D721Med (cell line): ENCODE results near the gene CLIP1.
"Not testable (repeated sequence)": the region's sequence is repeated elsewhere in the genome, so short reads cannot be mapped to it uniquely, and the experiment has no call there.

Experiments used
- DNase-seq: peaks from one replicate; pipeline ENCODE4 v3.0.0; 2011; ENCODE audit warnings: low spot score; ENCODE audit not compliant: insufficient read length
- FAIRE-seq: peaks from 2 replicates; lab custom pipeline; 2011; peaks lifted over from hg19 to GRCh38; lab: Jason Lieb, UNC
- TF ChIP-seq, protein P1 (sequence below): IDR thresholded peaks from 2 replicates; pipeline ENCODE4 v1.5.1; 2012; ENCODE audit warnings: mild to moderate bottlenecking, control low read depth; ENCODE audit not compliant: insufficient read depth; ENCODE audit errors: missing control alignments

The CLIP1 gene

DNA sequence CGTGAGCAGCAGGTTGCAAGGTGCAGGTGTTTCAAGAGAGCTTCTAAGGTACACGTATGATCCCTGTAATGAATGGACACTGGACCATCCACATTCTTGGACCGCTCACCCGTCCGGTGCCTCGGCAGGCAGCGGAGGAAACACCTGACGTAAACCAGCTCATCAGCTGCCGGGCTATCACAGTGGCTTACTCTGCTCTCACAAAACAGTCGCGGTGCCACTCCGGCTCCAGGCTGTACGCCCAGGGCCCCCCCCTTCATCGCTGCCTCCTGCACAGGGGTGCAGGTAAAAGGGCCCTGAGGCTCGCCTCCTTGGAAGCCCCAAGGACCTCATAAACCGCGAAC, 156.6 kb downstream of the CLIP1 start:
- TF ChIP-seq, protein P1, sequence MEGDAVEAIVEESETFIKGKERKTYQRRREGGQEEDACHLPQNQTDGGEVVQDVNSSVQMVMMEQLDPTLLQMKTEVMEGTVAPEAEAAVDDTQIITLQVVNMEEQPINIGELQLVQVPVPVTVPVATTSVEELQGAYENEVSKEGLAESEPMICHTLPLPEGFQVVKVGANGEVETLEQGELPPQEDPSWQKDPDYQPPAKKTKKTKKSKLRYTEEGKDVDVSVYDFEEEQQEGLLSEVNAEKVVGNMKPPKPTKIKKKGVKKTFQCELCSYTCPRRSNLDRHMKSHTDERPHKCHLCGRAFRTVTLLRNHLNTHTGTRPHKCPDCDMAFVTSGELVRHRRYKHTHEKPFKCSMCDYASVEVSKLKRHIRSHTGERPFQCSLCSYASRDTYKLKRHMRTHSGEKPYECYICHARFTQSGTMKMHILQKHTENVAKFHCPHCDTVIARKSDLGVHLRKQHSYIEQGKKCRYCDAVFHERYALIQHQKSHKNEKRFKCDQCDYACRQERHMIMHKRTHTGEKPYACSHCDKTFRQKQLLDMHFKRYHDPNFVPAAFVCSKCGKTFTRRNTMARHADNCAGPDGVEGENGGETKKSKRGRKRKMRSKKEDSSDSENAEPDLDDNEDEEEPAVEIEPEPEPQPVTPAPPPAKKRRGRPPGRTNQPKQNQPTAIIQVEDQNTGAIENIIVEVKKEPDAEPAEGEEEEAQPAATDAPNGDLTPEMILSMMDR = no peak
- no peak for FAIRE-seq
- DNase-seq = no peak

DNA sequence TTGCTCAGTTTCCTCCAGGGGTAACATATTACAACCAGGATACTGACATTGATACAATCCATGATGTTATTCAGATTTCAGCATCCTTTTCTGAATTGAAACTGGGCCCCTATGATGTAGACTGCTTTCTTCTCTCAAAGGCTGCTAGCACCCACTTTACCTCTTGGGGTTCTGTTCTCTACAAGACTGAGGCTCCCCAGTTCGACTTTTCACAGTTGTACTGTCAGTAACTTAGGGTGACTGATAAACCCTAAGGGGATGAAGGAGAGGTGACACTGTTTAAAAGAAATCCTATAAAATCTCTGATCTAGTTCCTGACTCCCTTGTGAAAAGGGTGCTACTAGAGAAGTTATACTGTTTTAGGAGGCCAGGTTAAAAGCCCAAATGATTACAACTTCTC, 157.0 kb downstream of the CLIP1 start:
- DNase-seq (no peak), FAIRE-seq (no peak)
- TF ChIP-seq, protein P1 = no peak

DNA sequence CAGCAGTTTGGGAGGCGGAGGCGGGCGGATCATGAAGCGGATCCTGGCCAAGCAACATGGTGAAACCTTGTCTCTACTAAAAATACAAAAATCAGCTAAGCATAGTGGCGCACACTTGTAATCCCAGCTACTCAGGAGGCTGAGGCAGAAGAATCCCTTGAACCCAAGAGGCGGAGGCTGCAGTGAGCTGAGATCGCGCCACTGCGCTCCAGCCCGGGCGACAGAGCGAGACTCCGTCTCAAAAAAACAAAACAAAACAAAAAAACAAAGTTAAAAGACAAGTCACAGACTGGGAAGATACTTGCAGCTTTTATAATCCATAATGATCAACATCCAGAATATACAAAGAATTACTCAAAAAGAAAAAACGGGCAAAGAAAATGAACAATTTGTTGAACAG, 161.7 kb downstream of the CLIP1 start:
- DNase-seq, FAIRE-seq: not testable (repeated sequence)

DNA sequence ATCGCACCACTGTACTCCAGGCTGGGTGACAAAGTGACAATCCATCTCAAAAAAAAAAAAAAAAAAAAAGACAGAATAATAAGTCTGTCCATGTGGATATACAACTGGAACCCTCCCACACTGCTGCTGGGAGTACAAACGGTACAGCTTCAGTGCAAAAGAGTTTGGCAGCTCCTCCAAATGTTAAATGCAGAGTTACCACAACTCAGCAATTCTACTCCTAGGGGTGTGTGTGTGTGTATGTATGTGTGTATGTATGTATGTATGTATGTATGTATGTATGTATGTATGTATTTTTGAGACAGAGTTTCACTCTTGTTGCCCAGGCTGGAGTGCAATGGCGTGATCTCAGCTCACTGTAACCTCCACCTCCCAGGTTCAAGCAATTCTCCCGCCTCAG, 163.5 kb downstream of the CLIP1 start:
- FAIRE-seq = not testable (repeated sequence)

DNA sequence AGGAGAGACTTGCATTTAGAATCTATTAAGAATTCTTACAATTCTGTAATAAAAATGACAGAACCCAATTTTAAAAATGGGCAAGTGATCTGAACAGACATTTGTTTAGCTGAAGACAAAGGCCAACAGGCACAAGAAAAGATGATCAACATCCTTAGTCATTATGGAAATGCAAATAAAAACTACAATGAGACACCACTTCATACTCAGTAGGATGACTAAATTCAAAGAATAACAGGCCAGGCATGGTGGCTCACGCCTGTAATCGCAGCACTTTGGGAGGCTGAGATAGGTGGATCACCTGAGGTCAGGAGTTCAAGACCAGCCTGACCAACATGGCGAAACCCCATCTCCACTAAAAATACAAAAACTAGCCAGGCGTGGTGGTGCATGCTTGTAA, 164.0 kb downstream of the CLIP1 start:
- not testable (repeated sequence) for FAIRE-seq, DNase-seq

More for the DNA sequence above, 163.5 kb downstream of the CLIP1 start:
- DNase-seq = not testable (repeated sequence)

DNA sequence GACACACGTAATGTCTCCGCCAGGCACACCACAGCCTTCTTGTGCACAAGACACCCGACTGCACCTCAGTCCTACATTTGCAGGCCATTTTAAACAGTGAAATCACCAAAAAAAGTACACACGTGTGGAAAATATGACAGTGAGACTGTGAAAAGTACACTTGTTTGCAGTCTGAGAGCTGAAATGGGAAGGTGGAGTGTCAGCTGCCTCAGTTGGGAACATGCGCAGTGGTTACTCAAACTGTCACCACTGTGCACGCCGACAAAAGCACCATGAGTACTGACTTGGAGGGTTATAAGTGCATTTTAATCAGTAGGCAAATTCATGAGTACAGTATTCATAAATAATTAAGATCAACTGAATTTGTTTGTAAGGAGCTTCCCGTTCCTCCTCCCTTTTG, 171.9 kb downstream of the CLIP1 start:
- DNase-seq (no peak), FAIRE-seq (no peak)
- TF ChIP-seq, protein P1 = no peak

DNA sequence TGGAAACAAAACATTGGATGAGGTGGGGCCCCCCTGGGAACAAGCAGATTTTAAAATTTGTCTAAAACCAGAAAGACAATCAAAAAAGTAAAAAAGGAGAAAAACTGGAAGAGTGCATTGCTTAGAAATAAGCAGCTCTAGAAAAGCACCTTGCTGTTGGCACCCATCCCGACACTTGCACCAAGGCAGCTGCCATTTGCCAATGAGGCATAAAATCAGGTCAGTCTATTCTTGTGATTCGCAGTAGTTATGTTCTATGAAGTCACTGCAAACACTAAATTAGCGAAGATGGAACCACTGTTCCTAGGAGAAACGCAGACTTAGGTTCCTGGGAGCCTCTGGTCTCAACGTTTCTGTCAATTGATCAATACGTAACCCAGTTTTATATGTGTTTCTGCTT, 172.4 kb downstream of the CLIP1 start:
- no peak for FAIRE-seq
- no peak for DNase-seq

DNA sequence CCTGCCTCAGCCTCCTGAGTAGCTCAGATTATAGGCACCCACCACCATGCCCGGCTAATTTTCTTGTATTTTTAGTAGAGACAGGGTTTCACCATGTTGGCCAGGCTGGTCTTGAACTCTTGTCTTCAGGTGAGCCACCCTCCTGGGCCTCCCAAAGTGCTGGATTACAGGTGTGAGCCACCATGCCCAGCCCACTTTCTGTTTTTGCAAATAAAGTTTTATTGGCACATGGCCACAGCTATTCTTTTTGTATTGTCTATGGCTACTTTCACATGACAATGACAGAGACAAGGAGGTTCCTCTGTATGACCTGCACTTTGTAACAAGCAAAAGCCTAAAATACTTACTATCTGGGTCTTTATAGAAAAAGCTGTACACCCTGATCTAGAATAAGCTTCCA, 176.9 kb downstream of the CLIP1 start:
- FAIRE-seq (no peak), DNase-seq (no peak)
- TF ChIP-seq, protein P1 = no peak

More for the DNA sequence above, 172.4 kb downstream of the CLIP1 start:
- TF ChIP-seq, protein P1 = no peak

DNA sequence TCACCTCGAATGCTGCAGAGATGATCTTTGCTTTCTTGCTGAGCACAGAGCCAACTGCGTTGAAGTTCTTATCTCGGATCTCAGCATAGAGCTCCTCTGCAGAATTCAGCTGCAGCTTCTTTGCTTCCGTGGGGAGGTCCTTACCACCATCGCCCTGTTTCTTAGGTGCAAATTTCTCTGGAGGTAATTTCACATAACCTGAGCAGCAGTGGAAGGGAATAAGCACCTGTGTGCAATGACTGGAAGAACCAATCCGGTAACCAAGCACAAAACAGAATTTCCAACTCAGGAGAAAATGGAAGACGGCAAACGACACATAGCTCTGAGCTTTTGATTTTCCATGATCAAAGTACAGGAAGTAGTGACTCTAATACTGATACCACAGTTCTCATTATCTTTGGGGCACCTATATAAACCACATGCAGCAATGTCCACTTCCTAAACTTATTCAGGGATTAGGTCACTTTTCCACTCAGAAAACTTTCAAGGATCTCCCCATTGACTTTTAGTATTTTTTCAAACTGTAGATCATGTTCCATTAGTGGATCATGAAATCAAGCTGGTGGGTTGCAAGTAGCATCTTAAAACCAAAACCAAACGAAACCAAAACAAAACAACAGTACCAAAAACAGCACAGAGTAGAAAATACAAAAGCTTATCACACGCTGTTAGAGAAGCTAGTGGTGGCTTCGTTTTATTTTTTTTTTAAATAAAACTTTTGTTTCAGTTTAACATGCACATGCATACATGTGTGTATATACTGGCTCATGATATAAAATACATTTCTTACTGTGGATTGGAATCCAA, 177.7 kb downstream of the CLIP1 start:
- TF ChIP-seq, protein P1 = no peak
- DNase-seq (no peak), FAIRE-seq (no peak)
